HL-60/S4 treated with retinoic acid at 250 ng/mL for 4 days and 3 days (cell line): Measurements from ENCODE around the gene SRP72.
"Not testable (repeated sequence)": the region's sequence is repeated elsewhere in the genome, so short reads cannot be mapped to it uniquely, and the experiment has no call there.

Source experiments
- in situ Hi-C: fragments of 300-500 bp; cut with MboI; formaldehyde crosslinking; loops from 2 replicates; pipeline ENCODE4 v1.7.0; 2022; ENCODE audit warnings: low sequenced_read_pairs

The SRP72 gene

DNA sequence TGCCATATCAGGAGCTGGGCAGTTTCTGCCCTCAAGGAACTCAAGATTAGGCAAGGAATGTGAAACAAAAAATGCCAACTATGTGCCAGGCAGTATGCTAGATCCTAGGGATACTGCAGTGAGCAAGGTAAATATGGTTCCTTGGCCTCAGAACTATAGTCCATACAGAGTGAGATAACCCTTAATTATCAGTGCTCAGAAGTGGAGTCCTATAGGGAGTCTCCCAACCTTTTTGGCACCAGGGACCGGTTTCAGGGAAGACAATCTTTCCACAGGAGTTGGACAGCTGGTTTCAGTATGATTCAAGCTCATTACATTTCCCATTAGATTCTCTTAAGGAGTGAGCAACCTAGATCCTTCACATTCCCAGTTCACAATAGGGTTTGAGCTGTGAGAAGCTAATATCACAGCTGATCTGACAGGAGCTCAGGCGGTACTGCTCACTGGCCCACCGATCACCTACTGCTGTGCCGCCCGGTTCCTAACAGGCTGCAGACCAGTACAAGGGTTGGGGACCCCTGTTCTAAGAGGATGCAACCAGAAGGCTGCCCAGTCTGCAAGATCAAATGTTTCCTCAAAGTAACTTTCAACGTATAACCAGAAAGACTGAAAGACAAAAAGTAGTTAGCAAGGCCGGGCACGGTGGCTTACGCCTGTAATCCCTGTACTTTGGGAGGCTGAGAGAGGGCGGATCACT, 1.7 kb upstream of the SRP72 start:
- in situ Hi-C loops = no loop called here

DNA sequence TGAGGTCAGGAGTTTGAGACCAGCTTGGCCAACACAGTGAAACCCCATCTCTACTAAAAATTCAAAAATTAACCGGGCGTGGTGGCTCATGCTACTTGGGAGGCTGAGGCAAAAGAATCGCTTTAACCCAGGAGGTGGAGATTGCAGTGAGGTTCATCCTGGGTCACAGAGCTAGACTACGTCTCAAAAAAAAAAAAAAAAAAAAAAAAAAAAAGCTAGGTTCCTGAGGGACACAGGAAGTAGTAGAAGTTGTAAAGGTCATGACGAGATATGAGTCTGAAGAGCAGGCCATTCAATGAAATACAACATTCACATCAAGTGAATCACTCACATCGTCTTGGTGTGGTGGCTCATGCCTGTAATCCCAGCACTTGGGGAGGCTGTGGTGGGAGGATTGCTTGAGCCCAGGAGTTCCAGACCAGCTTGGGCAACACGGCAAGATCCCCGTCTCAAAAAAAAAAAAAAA, 1.1 kb upstream of the SRP72 start:
- in situ Hi-C loops = not testable (repeated sequence)

DNA sequence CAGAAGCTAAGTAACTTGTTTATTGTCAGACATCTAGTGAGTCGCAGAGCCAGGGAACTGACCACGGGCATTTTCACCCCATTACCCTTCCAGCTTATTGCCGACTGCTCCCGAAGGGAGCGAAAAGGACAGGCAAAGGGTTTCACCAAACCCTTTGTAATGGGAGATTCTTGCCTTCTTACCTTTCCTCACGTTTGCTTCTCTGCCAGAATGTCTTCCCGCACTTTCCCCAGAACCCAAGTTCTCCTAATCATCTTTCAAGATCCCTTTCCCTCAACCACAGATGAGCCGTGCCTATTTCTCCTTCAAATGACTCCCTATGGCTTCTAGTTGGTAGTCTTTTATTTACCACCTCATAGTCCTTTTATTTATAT, 520 bp upstream of the SRP72 start:
- in situ Hi-C loops = no loop called here

DNA sequence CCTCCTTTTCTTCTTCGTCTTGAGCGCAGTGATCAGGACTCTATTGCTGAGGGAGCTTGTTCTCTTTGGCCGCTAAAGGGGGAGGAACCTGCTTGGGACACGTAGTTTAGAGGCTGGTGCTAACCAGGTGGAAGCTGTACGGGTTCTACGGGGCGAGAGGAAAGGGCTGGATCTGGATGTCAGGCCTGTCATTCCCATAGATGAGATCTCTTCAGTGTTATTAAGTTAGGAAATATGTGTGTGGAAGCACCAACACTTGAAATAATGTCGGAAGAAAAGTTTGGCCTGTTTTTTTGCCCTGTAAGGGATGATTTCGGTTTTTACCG, 643 bp downstream of the SRP72 start:
- in situ Hi-C loops = no loop called here

DNA sequence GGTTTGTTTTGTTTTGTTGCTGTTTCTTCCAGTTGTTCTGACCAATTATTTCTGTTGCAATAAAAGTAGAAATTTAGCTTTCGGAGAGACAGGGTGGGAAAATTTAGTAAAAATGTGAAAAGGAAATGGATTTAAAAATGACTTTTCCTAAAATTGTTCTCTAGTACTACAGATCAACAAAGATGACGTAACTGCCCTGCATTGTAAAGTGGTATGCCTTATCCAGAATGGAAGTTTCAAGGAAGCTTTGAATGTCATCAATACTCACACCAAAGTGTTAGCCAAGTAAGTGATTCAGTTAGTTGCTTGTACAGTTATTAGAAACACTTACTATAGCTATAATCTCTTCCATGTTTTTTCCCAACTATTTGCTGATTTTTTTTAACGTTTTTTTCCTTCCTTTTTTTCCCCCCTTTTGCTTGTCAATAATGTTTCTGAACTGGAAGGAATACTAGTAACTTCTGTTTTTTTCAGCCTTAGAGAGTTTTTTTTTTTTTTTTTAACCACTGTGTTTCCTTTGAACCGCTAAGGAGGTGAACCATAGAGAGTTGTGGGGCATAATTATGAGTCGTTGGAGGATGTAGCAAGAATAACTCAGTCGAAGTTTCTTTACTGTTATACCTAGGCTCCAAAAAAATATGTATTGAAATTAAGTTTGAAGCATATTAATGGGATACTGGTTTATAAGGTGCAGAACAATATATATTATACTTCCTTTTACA, 2.2 kb downstream of the SRP72 start:
- in situ Hi-C loops = no loop called here

DNA sequence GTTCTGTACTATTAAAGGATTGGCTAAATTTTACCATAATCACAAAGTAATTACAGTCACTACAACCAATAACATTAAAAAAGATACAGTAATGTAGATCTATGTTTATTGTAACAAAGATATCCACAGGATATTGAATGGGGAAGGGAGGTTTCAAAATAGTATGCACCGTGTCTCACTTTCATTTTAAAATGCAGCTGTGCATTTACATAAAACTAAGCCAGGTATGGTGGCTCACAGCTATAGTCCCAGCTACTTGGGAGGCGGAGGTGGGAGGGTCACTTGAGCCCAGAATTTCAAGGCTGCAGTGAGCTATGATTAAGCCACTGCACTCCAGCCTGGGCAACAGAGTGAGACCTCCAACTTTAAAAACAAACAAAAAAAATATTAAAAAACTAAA, 8.5 kb downstream of the SRP72 start:
- in situ Hi-C loops = no loop called here

DNA sequence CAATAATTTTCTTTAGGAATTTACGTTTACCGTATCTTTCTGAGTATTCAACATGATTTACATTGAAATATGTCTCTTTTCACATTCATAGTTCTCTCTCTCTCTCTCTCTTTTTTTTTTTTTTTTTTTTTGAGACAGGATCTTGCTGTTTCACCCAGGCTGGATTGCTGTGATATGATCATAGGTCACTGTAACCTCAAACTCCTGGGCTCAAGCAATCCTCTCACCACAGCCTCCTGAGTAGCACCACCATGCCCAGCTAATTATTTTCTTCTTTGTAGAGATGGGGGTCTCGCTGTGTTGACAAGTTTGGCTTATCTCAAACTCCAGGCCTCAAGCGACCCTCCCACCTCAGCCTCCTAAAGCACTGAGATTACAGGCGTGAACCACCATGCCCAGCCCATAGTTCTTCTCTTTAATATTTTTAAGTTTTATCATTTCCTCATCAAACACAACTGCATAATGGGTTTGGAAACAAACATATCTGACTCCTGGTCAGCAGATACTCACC, 9.8 kb downstream of the SRP72 start:
- in situ Hi-C loops = no loop called here

DNA sequence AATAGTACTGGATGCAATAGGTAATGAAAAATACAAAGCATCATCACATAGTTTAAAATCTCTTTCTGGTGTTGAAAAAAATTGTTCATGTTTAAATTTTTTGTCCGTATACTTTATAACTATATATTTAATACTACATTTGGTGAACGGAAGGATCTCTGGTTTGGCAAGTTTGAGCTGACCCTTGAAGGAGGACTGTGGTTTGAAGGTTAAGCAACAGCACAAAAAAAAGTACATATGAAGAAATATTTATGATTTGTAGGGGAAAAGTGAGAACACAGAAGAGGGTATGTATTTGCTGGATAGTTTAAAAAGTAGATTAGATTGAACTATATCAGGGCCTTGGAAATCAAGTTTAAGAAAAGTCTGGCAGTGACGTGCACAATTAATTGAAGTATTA, 13.3 kb downstream of the SRP72 start:
- in situ Hi-C loops = no loop called here

DNA sequence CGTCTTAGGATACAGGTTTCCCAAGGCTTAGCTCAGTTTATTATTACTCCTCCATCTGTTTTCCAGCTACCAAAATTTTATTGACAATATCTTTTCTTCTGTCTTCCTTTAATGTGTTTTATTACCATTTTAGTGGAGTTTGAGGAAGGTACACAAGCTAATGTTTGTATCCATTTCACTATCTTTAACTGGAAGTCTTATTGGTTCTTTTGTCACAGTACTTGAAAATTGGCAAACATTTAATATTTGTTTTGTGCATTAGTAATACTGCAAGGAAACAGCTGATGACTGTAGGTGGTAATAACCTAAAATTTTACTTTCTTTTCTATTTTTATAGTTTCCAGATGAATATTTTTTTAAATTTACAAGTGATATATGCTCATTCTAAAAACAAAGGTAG, 28.8 kb downstream of the SRP72 start:
- in situ Hi-C loops = no loop called here

DNA sequence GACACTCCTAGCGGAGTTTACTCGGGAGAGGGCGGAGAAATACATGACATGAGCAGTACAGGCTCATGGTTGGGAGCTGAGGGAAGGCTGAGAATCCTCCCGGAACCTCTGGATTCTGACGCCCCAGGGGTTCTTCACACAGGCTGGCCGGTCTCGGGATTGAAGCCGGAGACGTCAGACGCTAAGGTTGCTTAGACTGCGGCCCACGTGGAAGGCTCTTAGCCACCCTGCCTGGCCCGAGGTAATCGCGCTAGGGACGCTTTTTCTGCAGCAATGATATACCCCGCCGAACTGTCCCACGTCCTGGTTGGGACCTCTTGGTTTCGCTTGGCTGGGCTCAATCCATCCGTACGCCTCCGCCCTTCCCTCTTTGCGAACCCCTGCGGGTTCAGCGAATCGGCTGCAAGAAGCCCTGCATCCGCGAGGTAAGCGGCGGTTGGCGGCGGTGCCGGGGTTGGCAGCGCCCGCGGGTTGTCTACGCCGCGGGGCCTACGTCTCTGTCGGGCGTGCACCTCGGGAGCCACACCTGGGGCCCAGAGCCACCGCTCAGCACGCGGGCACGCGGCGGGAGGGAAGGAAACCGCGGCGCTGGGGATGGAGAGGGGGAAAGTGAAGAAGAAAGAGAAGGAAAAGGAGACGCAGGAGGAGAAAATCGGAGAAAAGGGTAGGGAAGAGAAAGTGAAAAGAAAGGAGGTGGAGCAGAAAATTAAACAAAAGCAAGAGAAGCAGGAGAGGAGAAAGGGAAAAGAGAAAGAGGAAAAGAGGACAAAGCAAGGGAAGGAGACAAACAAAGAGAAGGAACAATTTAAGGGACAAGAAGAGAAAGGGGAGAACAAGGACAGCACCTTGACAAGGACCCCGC, 38.1 kb downstream of the SRP72 start, which contains the start of gene ARL9:
Gene ARL9, plus strand, starts transcription at position 523 of the 862 bp plus-strand sequence. Its CDS starts 72 bp downstream, at position 595.
- in situ Hi-C loops = no loop called here

DNA sequence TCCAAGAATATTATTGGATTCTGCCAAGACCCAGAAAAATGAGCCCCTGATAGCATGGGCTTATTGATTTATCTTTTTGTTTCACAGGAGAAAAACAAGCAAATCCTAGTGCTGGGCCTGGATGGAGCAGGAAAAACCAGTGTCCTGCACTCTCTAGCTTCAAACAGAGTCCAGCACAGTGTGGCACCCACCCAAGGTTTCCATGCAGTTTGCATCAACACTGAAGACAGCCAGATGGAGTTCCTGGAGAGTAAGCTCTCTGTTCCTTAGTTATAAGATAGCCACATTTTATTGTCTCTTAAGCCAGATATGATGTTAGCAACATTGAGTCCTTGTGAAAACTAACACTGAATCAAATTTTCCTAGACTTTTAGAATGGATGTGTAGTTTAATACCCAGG, 43.7 kb downstream of the SRP72 start:
- in situ Hi-C loops = no loop called here

DNA sequence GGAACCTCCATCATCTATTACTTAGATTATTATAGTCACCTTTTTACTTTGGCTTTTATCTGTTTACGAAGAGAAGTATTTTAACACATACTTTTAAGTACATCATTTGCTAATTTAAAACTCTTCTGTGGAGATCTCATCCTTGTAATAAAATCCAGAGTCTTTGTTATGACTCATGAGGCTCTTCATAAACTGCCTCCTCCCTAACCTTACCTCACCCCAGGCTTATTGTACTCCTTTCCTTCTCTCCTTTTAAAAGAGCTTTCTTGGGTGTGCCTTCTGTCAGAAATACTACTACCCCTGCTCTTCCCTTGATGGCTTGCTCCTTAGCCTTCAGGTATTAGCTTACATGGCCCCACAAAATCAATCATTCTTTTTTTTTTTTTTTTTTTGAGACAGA, 44.7 kb downstream of the SRP72 start:
- in situ Hi-C loops = no loop called here

DNA sequence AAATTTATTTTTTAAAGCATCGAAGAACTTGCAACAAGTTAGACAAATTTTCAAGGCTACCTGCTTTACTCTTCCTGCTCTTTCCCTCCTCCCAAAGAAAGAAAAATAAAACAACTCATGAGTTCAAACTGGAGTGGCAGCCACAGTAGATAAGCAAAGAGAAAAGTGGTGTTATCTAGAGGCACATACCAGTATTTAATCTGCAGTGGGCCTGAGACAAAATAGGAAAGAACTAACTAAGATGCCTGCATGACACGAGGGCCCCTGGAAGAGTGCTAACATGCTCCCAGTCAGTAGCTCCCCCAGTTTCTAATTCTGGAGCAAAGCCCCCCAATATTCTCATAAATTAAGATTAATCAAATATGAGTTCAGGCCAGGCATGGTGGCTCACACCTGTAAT, 46.1 kb downstream of the SRP72 start:
- in situ Hi-C loops = no loop called here

DNA sequence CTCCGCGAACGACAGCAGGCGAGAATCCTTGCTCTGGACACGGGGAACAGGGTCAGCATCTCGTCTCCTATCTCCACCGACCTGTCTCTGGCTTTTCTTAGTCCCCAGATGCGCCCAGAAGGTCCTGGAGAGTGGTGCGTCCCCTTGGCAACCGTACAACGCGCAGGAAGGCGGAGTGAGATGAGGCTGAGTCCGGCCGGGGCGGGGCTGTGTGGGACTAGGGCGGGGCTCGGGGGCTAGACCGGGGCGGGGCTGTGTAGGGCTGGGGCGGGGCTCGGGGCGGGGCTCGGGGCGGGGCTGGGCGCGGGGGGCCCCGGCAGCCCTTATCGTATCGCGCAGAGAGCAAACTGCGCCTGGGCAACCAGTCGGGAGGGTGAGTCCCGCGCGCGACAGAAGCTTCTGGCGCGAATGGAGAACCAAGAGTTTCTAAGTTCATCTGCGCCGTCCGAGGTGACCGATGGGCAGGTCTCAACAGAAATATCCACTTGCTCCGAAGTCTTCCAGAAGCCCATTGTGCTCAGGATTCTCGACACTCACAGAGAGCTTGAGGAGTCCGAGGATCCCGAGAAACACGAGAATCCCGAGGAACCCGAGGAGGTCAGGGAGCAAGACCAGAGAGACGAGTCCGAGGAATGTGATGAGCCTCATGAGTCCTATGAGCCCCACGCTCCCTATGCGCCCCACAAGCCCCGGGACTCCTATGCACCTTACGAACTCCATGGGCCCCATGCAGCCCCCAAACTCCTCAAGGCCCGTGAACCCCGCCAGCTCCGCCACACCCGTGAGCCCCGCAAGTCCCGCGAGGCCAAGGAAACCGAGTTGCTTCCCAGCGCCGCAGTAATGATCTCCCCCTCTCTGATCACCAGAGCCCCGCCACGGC, 63.1 kb downstream of the SRP72 start:
- in situ Hi-C loops = no loop called here

DNA sequence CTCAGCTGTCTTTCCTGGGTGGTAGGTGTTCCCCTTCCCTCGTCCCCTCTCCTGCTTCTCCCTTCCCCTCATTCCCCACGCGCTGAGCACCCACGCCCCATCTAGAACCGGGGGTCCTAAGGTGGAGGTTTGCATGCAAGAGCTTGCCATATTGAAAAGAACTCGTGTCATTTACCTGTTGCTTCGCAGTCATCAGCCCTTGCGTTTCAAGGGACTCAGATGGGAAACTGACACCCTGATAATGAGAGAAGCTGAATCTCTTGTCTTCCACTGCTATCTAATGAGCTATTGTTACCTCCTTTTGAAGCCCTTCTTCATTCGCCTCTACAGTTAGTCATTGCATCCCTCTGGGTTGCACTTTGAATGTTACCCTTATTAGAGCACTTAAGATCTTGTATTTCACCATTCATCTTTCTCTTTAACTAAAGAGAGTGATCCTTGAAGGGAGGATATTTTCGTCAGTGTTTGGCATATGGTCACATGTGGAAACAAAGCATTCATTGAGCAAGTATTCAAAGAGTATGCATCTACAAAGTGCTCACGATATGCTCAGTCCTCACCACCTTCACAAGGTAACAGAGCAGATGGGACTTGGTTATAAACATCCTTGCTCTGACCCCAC, 63.8 kb downstream of the SRP72 start:
- in situ Hi-C loops = no loop called here

DNA sequence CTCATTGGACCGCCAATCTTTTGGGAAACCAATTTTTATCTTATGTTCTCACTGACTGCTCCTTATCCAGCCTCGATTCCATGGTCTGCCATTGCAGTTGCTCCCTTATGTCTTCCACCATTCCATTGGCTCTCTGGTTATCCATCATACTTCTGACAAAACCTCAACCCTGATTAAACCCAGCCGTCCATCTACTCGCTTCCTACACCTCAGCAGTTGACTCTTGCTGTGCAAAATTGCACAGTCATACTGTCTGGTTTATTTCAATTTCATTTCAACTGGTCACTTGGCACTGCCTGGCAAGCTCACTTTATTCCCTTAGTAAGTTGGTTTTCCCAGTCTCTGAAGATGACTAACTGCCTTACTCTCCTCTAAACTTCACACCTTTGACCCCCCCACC, 64.4 kb downstream of the SRP72 start:
- in situ Hi-C loops = no loop called here

DNA sequence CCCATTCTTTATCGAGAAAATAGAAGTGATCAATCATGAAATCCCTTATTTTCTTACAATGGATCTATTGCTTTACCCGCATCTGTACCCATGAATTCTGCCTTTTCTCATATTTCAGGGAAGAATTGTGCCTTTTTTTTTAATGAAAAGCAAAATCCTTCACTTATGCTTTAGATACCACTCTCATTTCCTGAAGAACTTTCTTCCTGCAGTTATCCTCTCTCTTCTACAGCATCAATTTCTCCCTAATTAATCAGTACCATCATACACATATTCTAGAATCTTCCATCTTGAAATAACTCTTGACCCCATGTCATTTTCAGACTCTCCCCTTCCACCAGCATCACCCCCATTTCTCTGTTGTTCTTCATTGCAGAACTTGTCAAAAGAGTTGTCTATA, 64.8 kb downstream of the SRP72 start:
- in situ Hi-C loops = no loop called here

DNA sequence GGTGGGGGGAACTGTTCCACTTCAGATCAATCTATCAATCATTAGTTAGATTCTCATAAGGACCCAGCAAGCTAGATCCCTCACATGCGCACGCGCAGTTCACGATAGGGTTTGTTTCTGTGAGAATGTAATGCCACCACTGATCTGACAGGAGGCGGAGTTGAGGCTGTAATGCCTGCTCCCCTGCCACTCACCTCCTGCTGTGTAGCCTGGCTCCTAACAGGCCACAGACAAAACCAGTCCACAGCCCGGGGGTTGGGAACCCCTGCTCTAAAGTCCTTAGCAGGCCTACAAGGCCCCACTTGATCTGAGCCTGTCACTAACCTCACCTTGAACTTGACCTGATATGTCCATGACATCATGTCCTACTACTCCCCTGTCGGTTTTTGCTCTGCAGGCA, 68.5 kb downstream of the SRP72 start:
- in situ Hi-C loops = no loop called here

DNA sequence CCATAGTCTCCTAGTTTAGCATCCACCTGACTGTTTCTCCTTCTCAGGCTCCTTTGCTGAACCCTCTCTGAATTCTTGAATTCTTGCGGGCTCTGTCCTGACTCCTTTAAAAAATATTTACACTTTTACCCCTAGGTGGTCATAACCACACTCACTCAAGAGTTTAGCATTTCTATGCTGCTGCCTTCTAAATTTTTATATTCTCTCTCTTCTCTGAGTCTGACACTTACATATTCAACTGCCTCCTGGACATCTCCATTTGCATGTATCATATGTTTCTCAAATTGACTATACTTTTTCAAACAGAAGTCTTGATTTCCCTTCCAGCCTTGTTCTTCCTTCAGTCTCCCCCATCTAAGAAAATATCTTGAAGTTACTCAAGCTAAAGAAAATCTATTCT, 69.7 kb downstream of the SRP72 start:
- in situ Hi-C loops = no loop called here

DNA sequence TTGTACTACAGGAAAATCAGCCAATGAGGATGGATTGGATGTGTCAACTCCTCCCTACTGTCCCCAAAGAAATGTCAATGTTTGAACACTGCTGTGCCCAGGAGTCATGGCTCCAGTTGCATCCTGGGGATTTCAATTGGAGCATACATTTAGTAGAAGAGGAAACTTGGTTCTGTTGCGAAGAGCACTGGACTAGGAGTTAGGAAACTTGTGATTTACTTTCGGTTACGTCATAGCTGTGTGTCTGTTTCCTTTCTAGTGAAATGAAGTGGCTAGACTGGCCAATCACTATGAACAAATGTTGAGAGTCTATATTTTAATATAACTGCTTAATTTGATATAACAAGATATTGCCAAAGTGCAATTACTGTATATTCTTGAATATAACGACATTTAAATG, 73.4 kb downstream of the SRP72 start:
- in situ Hi-C loops = no loop called here
